Upper lobe of left lung (tissue), 6 donors: Measurements from ENCODE around the gene KATNB1. TPM values are rescaled to one million over a fixed set of nuclear protein-coding genes. Genes with fewer than 3 reads are reported as not detected.

Experiments
- ATAC-seq, 2 donors: fragments of 200-7000 bp; cut with Tn5 transposase; one replicate each; pipeline ENCODE4 v1.9.1; 2022; ENCODE audit warnings: mild to moderate bottlenecking in 2 of 2, moderate library complexity in 2 of 2; ENCODE audit not compliant: low FRiP score in 2 of 2
- DNase-seq, 2 donors: peaks; one replicate each; pipeline ENCODE4 v3.0.0-alpha.2; 2019 to 2020
- H3K27ac ChIP-seq, 4 donors: fragments of 200-600 bp; sonication (generic); one replicate each; pipeline ENCODE4 v1.5.1; 2016 to 2019
- H3K27me3 ChIP-seq, 4 donors: fragments of 200-600 bp; sonication (generic); one replicate each; pipeline ENCODE4 v1.5.1; 2017 to 2019
- H3K36me3 ChIP-seq, 4 donors: fragments of 200-600 bp; sonication (generic); one replicate each; pipeline ENCODE4 v1.5.1; 2016 to 2019
- H3K4me1 ChIP-seq, 4 donors: fragments of 200-600 bp; sonication (generic); one replicate each; pipeline ENCODE4 v1.5.1; 2018 to 2019
- H3K4me3 ChIP-seq, 4 donors: fragments of 200-600 bp; sonication (generic); one replicate each; pipeline ENCODE4 v1.5.1; 2017 to 2019; ENCODE audit warnings: mild to moderate bottlenecking in 2 of 4, moderate library complexity in 1 of 4
- H3K9me3 ChIP-seq, 4 donors: fragments of 200-600 bp; sonication (generic); one replicate each; pipeline ENCODE4 v1.5.1; 2018 to 2019
- EP300 ChIP-seq, 4 donors: sonication (generic); formaldehyde crosslinking; IDR thresholded peaks; one replicate each; pipeline ENCODE4 v1.5.1; 2017; ENCODE audit warnings: antibody characterized with exemption in 4 of 4, control low read depth in 2 of 4
- POLR2A ChIP-seq, 4 donors: fragments of 450-650 bp; IDR thresholded peaks; one replicate each; pipeline ENCODE4 v1.5.1; 2016 to 2017; ENCODE audit warnings: antibody characterized with exemption in 4 of 4, mild to moderate bottlenecking in 2 of 4
- POLR2AphosphoS5 ChIP-seq, 2 donors: sonication (generic); formaldehyde crosslinking; IDR thresholded peaks; one replicate each; pipeline ENCODE4 v1.5.1; 2017; ENCODE audit warnings: antibody characterized with exemption in 2 of 2
- WGBS, 2 donors: methylation state at CpG; one replicate each; pipeline ENCODE4 v1.1.5; 2017 to 2018; 5-methylcytosine and 5-hydroxymethylcytosine counted together
- total RNA-seq, 6 donors: library from RNA; depleted of rRNA in 4 of 6; stranded (reverse); fragments of >200 nt in 4 of 6; gene quantifications; one replicate each; pipeline versions ENCODE4 v1.1.0 to v1.2.1, GENCODE V29; 2016 to 2021
- TF ChIP-seq, protein P1 (sequence below), 6 experiments: fragments of 450-650 bp in 4 of 6; fragments of 200-600 bp in 2 of 6; sonication (generic) in 2 of 6; IDR thresholded peaks; one replicate each; pipeline ENCODE4 v1.5.1; 2016 to 2019; ENCODE audit warnings: antibody characterized with exemption in 6 of 6
- donor health status: DM: no; HTN: no; CAD: no; lungs with moderate emphysema.
- donor health status: DM: no; HTN: yes; CAD: no; lungs with severe emphysema.

KATNB1 gene
- total RNA-seq, 6 donors from 2014 or later = 19.6 to 26.6 (median 21.5) TPM

DNA sequence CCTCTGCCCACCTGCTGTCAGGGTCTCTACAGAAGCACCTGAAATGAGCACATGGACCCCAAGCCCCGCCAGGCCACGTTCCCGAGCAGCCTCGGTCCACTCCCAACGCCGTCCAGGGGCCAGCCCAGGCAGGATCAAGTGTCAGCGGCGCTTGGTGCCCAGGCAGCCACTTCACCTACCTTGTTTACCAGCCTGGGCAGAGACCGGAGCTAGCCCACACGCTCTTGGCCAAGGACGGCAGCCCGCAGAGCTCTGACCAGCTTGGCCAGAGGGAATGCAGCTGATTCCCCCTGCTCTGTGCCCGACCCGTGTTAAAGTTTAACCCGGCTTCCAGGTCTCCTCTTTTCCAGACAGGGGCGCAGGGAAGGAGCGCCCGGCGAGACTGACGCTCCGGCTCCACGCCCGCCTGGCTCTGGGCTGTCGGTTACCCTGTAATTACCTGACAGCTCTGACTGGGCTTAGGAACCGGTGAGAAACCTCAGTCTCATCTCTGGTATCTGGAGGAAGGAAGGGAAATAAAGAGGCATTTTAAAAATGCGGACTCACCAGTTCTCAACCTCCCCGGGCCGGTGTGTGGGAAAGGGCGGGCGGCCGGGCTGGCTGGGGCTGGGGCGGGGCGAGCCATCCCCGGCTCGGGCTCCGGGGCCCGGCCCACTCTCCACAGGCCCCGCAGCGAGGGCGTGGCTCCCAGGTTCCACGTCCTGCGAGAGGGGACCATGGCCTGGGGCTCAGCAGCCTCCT, 62.1 kb downstream of the KATNB1 start:
- peak; percentile 38 to 86 for ATAC-seq

DNA sequence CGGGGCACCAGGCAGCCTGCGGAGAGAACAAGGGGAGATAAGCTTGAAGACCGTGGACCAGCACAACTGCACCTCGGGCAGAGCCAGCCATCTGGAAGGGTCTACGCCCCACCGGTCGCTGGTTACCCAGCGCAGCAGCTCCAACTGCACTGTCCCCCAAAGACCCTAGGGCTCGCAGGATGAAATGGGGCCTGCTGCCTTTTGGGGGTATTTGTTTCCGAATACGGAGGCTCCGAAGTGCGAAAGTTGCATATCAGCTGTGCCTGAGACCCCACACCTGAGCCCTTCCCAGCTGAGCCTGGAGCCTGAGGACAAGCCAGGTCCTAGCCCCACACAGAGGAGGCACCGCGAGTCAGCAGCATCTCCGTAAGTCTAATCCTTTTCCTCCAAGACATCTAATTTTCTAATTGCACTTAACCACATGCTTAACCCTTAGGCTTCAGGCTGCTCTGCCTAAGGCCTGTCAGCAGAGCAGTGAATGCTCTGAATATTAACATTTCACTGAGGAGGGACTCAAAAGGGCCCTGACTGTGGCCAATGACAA, 62.8 kb downstream of the KATNB1 start:
- Histone ChIP-seq H3K4me1 (peaks cover 42 to 64% (median 52%) of the 10 kb centered on the region in 4 donors), H3K36me3 (peaks cover 0 to 37% (median 7%) of the 10 kb centered on the region in 4 donors), H3K4me3 (peak overlapping the region in 3 of 4 donors; percentile 28 to 80 (median 44)), H3K27ac (peak overlapping the region; percentile 89 to 95 (median 93)), H3K9me3 (no peaks in the 10 kb centered on the region), H3K27me3 (no peaks in the 10 kb centered on the region)
- no peak for DNase-seq
- 60 to 76% methylated on average over 7 to 15 of the region's 16 CpGs for WGBS, 2 donors
- ATAC-seq = no peak
- TF ChIP-seq POLR2AphosphoS5 (IDR thresholded peaks at IDR 0.05) = no peak

More for the DNA sequence above, 62.1 kb downstream of the KATNB1 start:
- DNase-seq = peak; percentile 83 to 92
- TF ChIP-seq POLR2AphosphoS5 (IDR thresholded peaks at IDR 0.05) (peak in 1 of 2 donors; percentile 33), POLR2A (IDR thresholded peaks at IDR 0.05) (peak in 3 of 4 donors; percentile 23 to 59 (median 47)), EP300 (IDR thresholded peaks at IDR 0.05) (no peak)
- WGBS, 2 donors = 73 to 75% methylated on average over 12 to 38 of the region's 42 CpGs
- Histone ChIP-seq H3K36me3 (peaks cover 0 to 44% (median 7%) of the 10 kb centered on the region in 4 donors), H3K27me3 (no peaks in the 10 kb centered on the region), H3K27ac (peak overlapping the region; percentile 89 to 95 (median 93)), H3K4me1 (peaks cover 36 to 58% (median 46%) of the 10 kb centered on the region in 4 donors), H3K9me3 (no peaks in the 10 kb centered on the region), H3K4me3 (peak overlapping the region in 3 of 4 donors; percentile 28 to 80 (median 44))

DNA sequence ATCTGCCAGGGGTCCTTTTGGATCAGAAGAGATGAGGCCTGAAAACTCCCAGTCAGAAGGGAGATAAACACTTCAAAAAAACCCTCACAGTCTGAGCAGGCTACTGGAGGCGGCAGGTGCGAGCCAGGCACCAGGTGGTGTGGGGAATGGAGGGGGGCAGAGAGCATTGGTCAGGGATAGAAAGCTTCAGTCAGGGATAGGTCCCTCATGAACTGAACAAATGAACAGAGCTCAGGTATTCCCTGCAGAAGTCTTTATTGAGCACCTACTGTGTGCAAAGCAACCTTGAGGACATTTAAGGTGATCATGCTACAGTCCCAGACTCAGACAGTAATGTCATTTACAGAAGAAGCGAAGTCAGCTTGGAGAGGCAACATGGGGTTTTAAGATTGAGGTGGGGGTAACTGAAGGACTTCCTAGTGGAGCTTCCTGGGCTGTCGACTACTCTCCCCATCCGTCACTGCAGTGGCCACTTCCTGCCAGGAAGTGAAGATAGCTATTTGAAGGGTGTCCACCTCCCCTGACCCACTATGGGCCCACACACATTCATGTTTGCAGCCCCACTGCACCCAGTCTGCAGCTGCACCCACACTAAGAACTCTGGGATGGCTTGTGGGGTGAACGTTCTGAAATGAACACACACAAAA, 63.5 kb downstream of the KATNB1 start:
- H3K4me3 ChIP-seq = peak overlapping the region in 2 of 4 donors; percentile 44 to 80
- DNase-seq = no peak
- H3K27ac ChIP-seq = peak overlapping the region; percentile 89 to 95 (median 93)
- WGBS, 2 donors = 43 to 55% methylated on average over 5 to 6 of the region's 6 CpGs
- no peaks in the 10 kb centered on the region for H3K9me3 ChIP-seq
- ATAC-seq = no peak
- H3K4me1 ChIP-seq = peaks cover 49 to 71% (median 57%) of the 10 kb centered on the region in 4 donors
- peaks cover 0 to 30% (median 7%) of the 10 kb centered on the region in 4 donors for H3K36me3 ChIP-seq
- no peaks in the 10 kb centered on the region for H3K27me3 ChIP-seq
- TF ChIP-seq, protein P1, sequence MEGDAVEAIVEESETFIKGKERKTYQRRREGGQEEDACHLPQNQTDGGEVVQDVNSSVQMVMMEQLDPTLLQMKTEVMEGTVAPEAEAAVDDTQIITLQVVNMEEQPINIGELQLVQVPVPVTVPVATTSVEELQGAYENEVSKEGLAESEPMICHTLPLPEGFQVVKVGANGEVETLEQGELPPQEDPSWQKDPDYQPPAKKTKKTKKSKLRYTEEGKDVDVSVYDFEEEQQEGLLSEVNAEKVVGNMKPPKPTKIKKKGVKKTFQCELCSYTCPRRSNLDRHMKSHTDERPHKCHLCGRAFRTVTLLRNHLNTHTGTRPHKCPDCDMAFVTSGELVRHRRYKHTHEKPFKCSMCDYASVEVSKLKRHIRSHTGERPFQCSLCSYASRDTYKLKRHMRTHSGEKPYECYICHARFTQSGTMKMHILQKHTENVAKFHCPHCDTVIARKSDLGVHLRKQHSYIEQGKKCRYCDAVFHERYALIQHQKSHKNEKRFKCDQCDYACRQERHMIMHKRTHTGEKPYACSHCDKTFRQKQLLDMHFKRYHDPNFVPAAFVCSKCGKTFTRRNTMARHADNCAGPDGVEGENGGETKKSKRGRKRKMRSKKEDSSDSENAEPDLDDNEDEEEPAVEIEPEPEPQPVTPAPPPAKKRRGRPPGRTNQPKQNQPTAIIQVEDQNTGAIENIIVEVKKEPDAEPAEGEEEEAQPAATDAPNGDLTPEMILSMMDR (IDR thresholded peaks at IDR 0.05) = no peak
- no peak for TF ChIP-seq EP300 (IDR thresholded peaks at IDR 0.05)
- no peak for TF ChIP-seq POLR2A (IDR thresholded peaks at IDR 0.05)
- no peak for TF ChIP-seq POLR2AphosphoS5 (IDR thresholded peaks at IDR 0.05)

DNA sequence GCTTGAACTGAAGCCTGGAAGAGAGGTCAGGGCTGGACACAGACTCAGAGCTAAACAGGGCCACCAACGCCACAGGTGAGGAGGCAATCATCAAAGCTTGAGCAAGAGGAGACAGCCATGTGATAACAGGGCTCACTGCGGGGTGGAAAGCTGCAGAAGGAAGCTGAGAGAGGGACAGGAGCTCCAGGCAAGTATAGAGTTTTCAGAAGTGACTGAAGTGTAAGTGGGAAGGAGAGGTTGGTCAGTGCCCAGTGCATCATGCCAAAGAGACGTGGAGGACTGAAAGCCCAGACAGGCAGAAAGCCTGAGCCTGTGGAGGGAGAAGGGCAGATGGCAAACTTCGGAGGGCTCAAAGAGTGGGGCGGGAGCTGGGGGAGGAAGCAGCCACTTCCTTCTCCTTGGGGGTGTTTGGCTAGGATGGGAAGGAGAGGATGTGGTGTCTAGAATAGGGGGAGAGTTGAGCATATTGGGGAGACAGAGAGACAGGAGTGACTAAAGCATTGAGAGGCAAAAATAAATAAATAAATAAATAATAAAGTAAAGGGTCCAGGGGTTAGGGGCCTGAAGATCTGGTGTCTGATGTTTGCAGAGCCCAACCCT, 64.1 kb downstream of the KATNB1 start:
- no peak for TF ChIP-seq EP300 (IDR thresholded peaks at IDR 0.05)
- TF ChIP-seq, protein P1 (IDR thresholded peaks at IDR 0.05) = no peak
- no peak for TF ChIP-seq POLR2AphosphoS5 (IDR thresholded peaks at IDR 0.05)
- no peak for TF ChIP-seq POLR2A (IDR thresholded peaks at IDR 0.05)
- H3K36me3 ChIP-seq = peaks cover 0 to 26% (median 7%) of the 10 kb centered on the region in 4 donors
- H3K4me1 ChIP-seq = peaks cover 52 to 72% (median 61%) of the 10 kb centered on the region in 4 donors
- peak overlapping the region; percentile 89 to 95 (median 93) for H3K27ac ChIP-seq
- DNase-seq (no peak), ATAC-seq (no peak)
- no peaks in the 10 kb centered on the region for H3K9me3 ChIP-seq
- no peaks in the 10 kb centered on the region for H3K27me3 ChIP-seq
- H3K4me3 ChIP-seq = peak overlapping the region in 1 of 4 donors; percentile 80
- 14 to 33% methylated on average over 4 of the region's 5 CpGs for WGBS, 2 donors

DNA sequence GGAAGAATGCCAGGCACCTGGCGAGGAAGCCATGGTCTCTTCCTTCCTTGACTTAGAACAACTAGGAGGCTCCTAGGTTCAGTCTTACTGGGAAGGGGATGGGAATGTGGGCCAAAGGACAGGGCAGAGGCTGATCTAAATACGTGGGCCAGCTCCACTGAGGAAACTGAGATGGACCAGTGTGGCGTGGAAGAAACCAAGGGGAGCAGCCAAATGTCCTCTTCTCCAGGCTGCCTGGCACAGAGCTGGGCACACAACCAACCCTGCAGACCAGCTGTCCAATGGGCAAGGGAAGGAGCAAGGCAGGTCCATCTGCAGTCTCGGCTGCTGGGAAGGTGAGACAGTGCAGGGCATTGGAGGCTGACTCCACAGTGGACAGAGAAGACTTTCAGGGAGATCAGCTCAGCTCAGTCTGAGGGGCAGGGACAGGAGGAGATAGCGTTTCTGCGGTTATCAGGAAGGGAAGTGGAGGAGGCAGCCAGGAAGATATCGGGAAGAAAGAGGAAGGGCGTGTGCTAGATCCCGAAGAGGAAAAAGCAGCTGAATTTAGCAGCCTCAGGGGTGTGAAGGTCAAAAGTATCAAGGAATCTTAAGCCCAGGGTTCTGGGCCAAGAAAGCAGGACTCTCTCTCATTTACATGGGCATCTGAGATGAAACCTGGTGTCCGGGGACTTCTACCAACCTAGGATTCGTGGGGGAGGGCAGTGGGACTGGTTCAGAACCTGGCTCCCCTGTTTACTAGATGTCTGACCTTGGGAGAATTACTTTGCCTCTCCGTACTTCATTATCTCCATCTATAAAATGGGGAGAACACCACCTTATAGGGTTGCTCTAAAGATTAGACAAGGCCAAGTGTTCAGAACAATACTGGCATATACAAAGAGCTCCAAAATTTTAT, 64.9 kb downstream of the KATNB1 start:
- Histone ChIP-seq H3K36me3 (peaks cover 0 to 22% (median 7%) of the 10 kb centered on the region in 4 donors), H3K4me1 (peaks cover 51 to 66% (median 59%) of the 10 kb centered on the region in 4 donors), H3K27ac (peak overlapping the region; percentile 89 to 95 (median 93)), H3K4me3 (peak overlapping the region in 3 of 4 donors; percentile 5 to 80 (median 69)), H3K9me3 (no peaks in the 10 kb centered on the region), H3K27me3 (no peaks in the 10 kb centered on the region)
- WGBS, 2 donors = 29 to 32% methylated on average over 12 of the region's 12 CpGs
- no peak for DNase-seq
- TF ChIP-seq POLR2A (IDR thresholded peaks at IDR 0.05) (no peak), POLR2AphosphoS5 (IDR thresholded peaks at IDR 0.05) (peak in 1 of 2 donors; percentile 29)
- no peak for ATAC-seq
